HG02885 (cell line): ENCODE results near the gene PRKD2.

Experiments
- ATAC-seq: cut with Tn5 transposase; IDR thresholded peaks from one replicate; pipeline ENCODE4 v1.9.1; 2021; ENCODE audit warnings: mild to moderate bottlenecking; ENCODE audit not compliant: unreplicated experiment, poor library complexity

The PRKD2 gene

DNA sequence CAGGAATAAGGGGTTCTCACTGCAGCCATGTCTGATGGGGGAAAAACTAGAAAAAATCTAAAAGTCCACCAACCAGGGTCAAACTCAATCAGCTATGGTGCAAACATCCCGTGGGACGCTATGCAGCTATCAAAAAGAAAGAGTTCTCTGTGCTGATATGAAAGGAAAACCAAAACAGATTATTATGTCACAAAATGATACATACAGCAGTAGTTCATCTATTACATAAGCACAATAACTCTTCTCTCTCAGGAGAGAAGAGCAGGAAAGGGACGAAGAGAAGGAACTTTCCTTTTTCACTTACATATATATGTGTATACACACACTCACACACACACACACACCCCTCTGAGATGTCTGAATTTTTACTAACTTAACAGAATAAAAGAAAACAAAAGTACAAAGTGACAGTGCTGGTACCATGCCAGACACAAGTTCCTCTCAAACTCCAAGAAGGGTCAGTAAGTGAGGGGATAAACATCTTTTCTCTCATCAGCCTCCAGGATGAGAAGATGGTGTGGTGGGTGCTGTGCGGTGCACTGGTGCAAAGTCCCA, 26.1 kb upstream of the PRKD2 start:
- ATAC-seq: no peak

DNA sequence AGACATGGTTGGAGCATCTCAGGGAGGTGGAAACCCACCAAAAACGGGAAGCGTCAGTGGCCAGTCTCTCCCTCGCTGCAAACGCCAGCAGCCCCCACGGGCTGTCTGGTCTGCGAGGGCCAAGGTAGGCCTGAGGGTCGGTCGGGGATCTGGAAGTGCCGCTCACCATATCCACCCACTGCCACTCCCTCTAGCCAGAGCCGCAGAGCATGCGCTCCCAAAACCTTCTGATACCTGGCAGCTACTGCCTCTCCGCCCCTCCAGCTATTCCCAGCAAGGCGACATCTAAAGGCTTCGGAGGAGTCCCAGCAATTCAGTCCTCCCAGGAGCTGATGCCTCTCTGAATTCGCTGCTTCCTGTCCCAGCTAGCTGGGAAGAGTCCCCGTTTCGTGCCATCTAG, 24.5 kb upstream of the PRKD2 start:
- no peak for ATAC-seq

DNA sequence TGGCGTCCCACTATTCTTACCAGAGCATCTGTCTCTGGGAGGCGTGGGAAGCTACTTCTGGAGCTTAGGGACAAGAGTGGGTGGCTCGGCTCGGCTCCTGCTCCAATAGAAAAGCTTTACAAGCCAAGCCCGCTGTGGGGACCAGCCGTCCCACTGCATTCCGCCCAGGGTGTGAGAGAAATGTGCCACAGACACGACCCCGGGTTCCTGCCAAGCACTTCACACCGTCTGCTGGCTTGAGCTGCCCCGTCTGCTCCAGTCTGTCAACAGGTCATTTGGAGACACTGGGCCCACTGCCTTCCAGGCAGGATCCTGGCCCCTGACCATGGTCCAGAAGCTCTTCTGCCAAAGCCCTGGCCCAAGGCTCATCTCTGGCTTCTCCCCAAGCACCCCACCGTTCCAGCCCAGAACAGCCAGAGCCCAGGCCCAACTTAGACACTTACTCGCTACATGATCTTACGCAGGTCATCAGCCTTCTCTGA, 22.4 kb upstream of the PRKD2 start:
- ATAC-seq: no peak

DNA sequence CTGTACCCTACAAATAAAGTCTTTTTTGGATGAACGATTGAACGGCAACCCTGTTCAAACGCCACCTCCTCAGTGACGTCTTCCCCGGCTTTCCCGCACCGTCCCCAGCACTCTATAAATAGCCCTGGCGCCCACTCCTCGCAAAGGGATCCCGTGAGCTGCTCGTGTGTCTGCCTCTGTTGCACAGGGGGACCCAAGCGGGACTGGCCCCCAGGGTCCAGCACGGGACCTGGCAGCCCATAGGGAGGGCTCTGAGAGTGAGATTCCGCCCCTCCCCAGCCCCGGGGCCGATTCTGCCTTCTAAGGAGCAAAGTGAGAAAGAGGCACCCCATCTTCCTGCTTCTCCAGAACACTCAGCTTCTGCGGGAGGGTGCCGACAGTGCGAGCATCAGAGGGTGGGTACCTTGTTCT, 20.9 kb upstream of the PRKD2 start:
- no peak for ATAC-seq

DNA sequence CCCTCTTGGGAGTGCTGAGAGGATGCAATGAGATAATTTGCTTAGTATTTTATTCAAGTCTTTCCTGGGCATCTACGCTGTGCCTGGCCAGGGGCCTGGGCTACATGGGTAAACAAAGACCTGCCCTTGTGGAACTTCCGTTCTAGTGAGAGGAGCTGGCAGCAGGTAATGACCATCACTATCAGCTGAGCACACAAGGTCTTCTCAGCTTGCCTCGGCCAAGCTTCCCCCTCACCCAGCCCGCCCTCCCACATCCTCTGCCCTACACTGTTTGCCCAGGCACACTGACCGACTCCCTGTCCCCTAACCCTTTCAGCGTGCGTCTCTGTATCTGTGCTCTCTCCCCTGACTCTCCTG, 20.4 kb upstream of the PRKD2 start:
- ATAC-seq: no peak

DNA sequence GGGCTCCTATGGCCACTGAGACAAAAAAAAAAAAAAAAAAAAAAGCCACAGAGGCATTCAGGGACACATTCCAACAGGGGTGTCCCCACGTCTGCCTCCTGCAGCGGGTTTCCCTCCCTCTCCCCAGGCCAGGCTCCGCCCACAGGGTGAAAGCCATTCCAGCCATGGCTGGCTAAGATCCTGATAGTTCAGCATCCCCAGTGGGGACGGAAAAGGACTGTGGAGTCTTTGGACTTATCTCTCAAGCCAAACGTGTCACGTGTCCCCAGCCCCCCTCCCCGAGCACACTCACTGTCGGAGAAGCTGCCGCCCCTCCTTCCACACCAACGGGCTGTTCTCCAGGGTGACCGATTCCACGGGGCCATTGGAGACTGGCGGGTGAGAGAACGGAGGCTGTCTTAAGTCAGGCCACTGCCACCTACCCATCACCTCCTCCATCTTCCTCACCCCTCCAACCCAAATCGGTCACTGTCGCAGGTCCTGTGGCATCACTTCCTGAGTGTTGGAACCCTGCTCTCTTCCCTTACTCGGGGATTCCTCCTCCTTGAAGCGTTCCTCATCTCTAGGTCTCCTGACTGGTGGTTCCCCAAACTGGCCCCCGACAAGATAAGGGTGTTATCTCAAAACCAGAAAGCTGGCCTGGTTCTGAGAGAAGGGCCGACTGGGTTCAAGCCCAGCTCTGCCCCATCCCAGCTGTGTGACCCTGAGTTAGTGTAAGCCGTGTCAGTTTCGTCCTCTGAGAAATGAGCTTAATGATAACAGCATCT, 19.8 kb upstream of the PRKD2 start:
- ATAC-seq: no peak

DNA sequence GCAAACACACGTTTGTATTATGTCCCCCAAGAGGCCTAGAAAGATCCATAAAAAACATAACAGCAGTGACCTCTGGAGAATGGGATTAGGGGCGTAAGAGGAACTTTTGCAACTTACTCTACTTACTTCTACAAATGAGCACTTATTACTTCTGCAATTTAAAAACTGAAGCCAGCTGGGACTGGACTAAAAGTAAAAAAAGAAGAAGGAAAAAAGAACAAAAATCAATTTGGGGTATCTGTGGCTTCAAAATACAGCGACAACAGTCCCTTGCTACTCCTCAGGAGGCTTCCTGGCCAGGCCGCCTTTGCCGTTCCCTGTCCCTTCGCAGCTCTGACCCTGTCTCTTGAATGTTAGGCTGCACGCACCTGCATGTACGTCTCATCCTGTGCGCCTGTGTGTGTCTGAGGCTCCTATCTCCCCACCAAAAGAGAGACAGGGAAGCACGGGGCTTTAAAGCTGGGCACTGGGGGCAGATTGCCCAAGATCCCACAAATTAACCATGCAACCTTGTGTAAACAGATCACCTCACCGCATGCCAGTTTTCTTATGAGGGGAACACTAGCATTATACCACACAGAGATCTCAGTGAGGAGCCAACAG, 16.9 kb upstream of the PRKD2 start:
- ATAC-seq: no peak

DNA sequence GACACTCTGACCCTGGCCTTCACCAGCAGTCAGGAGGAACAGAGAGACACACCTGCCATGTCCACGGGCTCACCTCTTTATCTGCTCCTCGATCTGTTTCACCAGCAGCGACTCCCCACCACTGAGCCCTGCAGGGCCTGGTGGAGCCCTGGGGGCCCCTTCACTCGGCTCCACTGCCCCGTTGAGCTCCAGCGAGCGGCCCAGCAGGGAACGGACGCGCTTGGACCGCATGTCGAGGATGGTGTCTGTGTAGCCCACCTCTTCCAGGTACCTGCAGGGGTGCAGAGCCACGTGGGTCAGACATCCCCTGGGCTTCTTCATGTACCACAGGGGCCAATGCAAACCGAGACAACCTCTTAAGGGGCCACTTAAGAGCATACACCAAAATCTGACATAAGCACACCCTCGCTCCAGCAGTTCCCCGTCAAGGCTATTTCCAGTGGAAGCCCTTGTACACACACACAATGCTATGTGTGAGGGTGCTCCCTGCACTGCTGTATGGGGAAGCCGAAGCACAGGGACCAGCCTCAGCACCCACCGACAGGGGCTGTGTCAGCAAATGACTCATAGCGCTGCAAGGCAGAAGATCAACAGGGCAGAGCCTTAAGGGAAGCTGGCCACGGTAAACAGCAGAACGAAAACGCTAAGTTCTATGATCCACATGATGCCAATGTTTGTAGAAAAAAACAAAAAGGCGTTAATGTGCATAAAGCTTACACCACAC, 16.2 kb upstream of the PRKD2 start:
- no peak for ATAC-seq

DNA sequence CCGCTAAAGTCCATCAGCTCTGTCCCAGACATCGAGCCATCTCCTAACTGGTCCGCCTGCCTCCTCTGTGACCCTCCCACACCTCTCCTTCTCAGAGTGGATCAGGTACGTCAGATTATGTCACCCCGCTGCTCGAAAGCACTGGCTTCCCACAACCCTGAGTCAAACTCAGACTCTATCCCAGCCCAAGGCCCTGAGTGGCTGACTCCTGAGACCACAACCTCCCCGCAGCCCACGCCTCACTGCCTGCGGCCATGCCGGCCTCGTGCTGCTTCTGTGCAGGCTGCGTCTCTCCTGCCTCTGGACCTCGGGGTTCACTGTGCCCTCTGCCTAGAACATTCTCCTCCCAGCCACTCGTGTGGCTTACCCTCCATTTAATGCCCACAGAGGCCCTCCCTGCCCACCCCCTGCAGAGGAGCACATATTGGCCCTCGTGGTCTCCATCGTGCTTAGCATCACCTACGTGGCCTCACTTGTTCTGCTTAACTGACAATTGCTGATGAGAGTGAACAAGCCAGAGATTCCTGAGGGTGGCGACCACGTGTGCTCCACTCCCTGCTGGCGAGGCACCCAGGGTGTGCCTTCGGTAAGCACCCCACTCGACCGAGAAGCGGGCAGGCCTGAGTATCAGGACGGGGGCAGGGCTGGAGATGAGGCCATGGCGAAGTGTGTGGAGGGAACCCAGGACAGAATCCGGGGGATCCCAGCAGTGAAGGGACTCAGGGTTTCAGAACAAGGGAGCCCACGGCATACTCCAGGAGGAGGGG, 15.4 kb upstream of the PRKD2 start:
- no peak for ATAC-seq

DNA sequence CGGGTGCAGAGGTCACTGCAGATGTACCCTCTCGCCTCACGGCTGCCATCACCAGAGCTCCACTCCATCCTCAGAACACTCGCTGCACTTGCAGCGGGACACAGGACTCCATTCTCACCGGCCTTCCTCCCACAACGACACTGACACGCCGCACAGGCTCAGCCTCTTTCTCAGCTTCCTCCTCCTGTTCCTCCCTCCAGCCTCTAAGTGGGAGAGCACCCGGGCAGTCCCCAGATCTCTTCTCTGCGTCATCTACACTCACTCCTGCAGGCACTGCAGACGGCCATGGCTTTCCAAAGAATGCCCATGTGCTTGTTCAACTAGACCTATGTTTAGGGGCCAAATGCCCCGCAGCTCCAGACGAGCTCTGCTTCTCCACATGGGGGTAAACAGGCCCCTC, 14.7 kb upstream of the PRKD2 start:
- ATAC-seq: no peak

DNA sequence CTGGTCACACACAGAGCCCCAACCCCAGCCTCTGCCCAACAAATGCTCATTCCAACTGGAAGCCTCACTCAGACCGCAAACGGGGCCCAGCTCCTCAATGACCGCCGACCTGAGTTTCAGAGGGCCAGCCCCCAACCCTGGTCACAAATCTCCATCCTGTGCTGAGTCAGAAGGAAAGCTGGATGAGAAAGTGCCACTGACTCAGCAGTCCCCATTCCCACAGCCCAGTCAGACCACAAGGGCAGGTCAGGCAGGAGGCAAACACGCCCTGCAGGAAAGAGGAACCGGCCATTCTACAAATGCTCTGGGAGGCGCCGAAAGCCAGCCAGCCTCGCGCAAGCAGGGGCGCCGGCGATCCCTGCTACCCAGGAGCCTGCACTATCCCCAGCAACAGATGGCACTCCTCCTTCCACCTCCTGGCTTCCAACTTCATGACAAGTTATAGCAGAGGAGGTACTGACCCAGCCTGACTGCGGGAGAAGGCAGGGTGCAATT, 14.1 kb upstream of the PRKD2 start:
- ATAC-seq: no peak

DNA sequence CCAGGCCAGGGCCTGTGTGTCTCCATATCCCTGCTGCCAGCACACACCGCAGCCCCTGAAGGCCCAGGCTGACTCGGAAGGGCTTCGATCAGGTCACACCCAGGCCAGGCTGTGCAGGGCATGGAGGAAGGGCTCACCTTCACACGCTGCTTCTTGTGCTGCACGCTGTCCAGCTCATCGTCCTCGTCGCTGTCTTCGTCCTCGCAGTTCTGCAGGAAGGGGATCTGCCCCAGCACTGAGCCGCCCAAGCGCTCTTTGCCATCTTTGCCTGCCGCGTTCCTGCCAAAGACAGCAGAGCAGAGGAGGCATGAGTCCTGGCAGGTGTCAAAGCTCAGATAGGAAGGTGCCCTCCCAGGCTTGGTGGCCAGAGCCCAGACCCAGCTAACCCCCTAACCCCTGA, 13.7 kb upstream of the PRKD2 start:
- no peak for ATAC-seq

DNA sequence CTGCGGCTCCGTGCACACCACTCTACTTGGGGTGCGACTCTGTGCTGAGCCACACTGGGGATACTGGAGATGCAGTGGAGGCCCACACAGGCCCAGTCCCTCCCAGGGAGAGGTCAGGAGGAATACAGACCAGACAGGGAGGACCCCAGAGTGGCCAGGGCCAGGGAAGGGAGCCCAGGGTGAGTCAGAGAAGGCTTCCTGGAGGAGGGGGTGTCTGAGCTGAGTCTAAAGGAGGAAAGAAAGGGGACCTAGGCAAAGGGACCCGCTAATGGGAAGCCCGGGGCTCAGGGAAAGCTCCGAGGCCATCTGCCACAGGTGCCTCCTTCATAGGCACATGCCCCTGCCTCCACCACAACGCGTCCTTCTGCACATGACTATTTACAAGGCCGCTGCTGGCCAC, 13.3 kb upstream of the PRKD2 start:
- no peak for ATAC-seq

DNA sequence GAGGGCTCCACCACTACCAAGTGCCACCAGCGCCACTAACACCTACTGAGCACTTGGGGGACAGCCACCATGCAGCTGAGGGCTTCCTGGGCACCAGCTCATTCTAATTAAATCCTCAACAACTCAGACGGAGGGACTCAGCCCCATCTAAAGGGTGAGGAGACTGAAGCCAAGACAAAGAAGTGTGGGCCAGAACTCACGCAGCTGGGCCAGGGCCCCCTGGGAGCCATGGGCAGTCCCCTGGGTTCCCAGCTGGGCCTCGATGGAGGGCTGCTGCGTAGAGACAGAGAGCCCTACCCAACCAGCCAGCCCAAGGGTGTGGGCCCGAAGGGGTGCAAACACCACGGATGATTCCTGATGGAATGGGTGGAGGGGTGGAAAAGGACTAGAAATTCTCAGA, 12.8 kb upstream of the PRKD2 start:
- ATAC-seq: no peak

DNA sequence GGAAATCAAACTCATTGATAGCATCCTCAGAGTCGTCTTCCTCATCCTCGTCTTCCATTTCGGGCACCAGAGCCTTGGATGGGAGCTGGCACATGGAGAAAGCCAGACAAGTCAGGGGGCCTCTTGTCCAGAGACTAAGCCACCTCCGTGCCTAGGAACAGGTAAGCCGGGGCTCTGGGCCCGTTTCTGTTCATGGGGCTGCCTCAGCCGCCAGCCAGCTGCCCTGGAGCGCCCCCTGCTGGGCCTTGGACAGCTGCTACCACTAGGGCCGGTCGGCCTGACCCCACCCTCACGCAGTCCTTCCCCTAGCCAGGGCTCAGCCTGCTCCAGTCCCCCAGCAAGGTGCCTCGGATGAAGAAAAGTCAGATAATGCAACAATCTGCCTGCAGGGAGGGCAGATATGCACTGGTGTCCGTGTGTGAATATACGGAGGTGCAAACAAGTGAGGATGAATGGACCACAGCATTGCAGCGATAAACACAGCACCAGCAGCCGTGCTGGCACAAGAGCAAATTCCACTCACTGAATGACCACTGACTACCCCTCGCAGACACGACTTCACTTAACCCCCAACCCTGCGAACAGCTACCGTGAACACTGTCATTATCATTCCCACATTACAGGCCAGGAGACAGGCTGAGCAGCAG, 11.9 kb upstream of the PRKD2 start:
- no peak for ATAC-seq

DNA sequence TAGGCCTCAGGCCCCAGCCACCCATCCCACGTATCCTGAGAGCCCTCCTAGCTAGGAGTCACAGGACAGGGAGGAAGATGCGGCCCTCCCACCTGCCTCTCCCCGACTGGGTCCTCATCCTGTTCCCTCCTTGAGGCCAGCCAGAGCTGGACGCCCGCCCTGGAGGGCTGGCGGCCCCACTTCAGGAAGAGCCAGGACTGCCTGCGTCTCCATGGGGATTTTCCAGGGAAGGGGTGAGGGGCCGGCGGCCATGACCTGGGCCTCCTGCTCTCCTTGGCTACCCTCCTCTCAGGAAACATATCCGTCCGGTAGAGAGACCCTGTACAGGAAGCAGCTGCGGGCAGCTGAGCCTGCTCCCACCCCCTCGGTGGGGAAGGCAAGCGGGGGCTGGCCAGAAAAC, 11.3 kb upstream of the PRKD2 start:
- no peak for ATAC-seq

DNA sequence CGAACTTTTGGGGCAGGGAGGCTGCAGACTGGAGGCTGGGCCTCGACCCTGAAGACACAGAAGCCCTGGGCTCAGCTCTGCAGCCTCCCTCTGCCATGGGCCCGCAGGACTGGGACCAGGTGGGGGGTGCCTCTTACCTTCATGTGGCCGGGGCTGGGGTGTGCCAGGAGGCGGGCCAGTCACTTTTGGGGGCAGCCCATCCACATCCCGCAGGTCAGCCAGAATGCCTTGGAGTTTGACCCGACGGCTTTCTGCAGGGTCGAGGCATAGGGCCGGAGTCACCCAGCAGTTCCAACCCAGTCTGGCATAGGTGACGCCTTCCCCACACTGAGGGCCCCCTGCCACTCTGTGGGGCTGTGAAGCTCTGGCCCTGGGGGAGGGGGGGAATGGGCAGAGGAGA, 10.8 kb upstream of the PRKD2 start:
- no peak for ATAC-seq

DNA sequence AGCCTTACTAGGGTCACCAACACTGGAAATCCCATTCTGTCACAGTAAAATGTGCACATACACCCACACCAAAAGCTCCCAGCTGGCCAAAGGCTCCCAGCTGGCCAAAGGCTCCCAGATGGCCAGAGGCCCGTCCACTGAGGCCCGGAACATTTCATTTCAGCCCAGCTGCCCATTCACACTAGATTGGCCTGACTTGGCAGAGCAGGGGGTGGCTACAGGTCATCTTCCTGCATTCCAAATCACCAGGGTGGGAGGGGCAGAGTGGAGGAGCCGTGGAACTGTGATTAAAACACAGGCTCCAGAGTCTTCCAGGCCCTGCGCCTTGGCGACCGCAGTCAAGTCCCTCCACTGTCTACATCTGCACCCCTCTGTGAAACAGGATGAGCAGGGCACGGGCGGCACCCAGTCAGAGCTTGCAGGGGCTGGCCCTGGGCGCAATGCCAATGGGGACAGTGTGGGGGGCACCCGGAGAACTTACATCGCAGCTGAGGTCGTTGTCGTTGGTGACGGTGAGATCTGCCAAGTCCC, 10.1 kb upstream of the PRKD2 start:
- ATAC-seq: no peak

DNA sequence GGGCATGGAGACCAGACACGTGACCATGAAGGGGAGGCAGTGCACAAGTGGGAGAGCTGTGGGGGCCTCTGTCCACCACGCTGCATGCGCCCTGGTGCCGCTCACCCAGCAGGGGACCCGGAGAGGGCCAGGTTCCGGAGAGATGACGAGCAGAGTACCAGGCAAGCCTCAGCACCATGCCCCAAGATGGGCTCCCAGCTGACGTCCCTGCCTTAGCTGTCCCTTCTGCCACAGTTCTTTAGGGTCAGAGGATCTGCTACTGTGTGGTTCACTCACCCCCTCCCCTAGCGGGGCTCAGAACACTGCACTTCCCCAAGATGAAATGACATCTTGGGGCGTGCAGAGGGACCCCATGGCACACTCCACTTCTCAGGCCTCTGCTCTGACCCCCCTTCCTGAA, 9.6 kb upstream of the PRKD2 start:
- ATAC-seq: no peak
